Endothelial cell of umbilical vein (primary cell): ENCODE results near the gene GID4. TPM values are rescaled to one million over a fixed set of nuclear protein-coding genes. Genes with fewer than 3 reads are reported as not detected.

Experiments used
- BruUV-seq: library from RNA; stranded (reverse); fragments of 400-500 nt; replicated peaks from 2 replicates; lab custom pipeline; 2021; lab: Mats Ljungman, UMichigan
- CTCF ChIA-PET: fragments of 300-600, 350-600 bp; sonication (Branson Sonifier 250); formaldehyde crosslinking; loops from one replicate; lab custom pipeline; 2021; ENCODE audit warnings: antibody characterized with exemption, inconsistent platforms; lab: Charles Lee
- POLR2A ChIA-PET: fragments of 300-600, 350-600 bp; sonication (Branson Sonifier 250); formaldehyde crosslinking; loops from one replicate; lab custom pipeline; 2021; ENCODE audit warnings: antibody characterized with exemption, inconsistent platforms; lab: Charles Lee
- DNase-seq: peaks from one replicate; pipeline ENCODE4 v3.0.0-alpha.2; 2011; ENCODE audit warnings: low read depth, low spot score
- FAIRE-seq: peaks from 2 replicates; lab custom pipeline; 2011; peaks lifted over from hg19 to GRCh38; lab: Jason Lieb, UNC
- H2AFZ ChIP-seq: 2 replicates; pipeline ENCODE4 v1.6.0; 2012; ENCODE audit warnings: low read depth, low read length, control low read depth, inconsistent platforms
- H3K27ac ChIP-seq: 2 replicates; pipeline ENCODE4 v1.5.1; 2011; ENCODE audit warnings: low read depth, mild to moderate bottlenecking, control low read depth, low read length, moderate library complexity; ENCODE audit not compliant: insufficient read depth
- H3K27me3 ChIP-seq, 2 experiments: 2 replicates each; pipeline versions ENCODE4 v1.6.0 to v1.6.1; 2011; ENCODE audit warnings: low read length in 2 of 2, mixed read lengths in 1 of 2; ENCODE audit not compliant: control insufficient read depth in 2 of 2, insufficient read depth in 2 of 2
- H3K36me3 ChIP-seq, 2 experiments: 2 replicates in 1 of 2; 3 replicates in 1 of 2; pipeline ENCODE4 v1.5.1; 2011; ENCODE audit warnings: low read length in 2 of 2, mild to moderate bottlenecking in 1 of 2, moderate library complexity in 1 of 2; ENCODE audit not compliant: control insufficient read depth in 2 of 2, insufficient read depth in 2 of 2; ENCODE audit errors: extremely low read depth in 1 of 2
- H3K4me1 ChIP-seq: 3 replicates; pipeline ENCODE4 v1.5.1; 2011; ENCODE audit warnings: mild to moderate bottlenecking, low read length; ENCODE audit not compliant: control insufficient read depth, insufficient read depth; ENCODE audit errors: extremely low read depth
- H3K4me2 ChIP-seq: 2 replicates; pipeline ENCODE4 v1.6.1; 2011; ENCODE audit warnings: low read length, control low read depth, mixed read lengths; ENCODE audit not compliant: insufficient read depth
- H3K4me3 ChIP-seq, 3 experiments: fragments of 200-600 bp in 1 of 3; sonication (generic), shearing (Covaris generic) in 1 of 3; replicated peaks in 1 of 3; 2 replicates each; pipeline ENCODE4 v1.5.1; 2011 to 2016; ENCODE audit warnings: control low read depth in 3 of 3, low read length in 3 of 3, mild to moderate bottlenecking in 2 of 3, inconsistent platforms in 1 of 3, low read depth in 1 of 3, moderate library complexity in 1 of 3; ENCODE audit not compliant: insufficient read depth in 1 of 3
- H3K79me2 ChIP-seq: 2 replicates; pipeline ENCODE4 v1.6.0; 2012; ENCODE audit warnings: low read length, inconsistent platforms; ENCODE audit not compliant: control insufficient read depth, insufficient read depth
- H3K9ac ChIP-seq: replicated peaks from 2 replicates; pipeline ENCODE3; 2011; ENCODE audit warnings: low read length, control low read depth; ENCODE audit not compliant: insufficient read depth; ENCODE audit errors: extremely low read depth
- H3K9me1 ChIP-seq: replicated peaks from 3 replicates; pipeline ENCODE4 v1.6.0; 2011; ENCODE audit warnings: mild to moderate bottlenecking, low read length; ENCODE audit not compliant: control insufficient read depth, insufficient read depth; ENCODE audit errors: extremely low read depth
- H3K9me3 ChIP-seq: replicated peaks from 2 replicates; pipeline ENCODE4 v1.5.1; 2012; ENCODE audit warnings: low read length, inconsistent platforms; ENCODE audit not compliant: control insufficient read depth, insufficient read depth
- H4K20me1 ChIP-seq: replicated peaks from 2 replicates; pipeline ENCODE3; 2011; ENCODE audit warnings: mild to moderate bottlenecking, low read length; ENCODE audit not compliant: control insufficient read depth, insufficient read depth; ENCODE audit errors: extremely low read depth
- EZH2 ChIP-seq: IDR thresholded peaks from 2 replicates; pipeline ENCODE4 v1.6.1; 2012; ENCODE audit warnings: borderline replicate concordance, low read depth, mild to moderate bottlenecking, moderate library complexity, low read length, inconsistent platforms; ENCODE audit not compliant: severe bottlenecking
- FOS ChIP-seq: IDR thresholded peaks from 2 replicates; pipeline ENCODE4 v1.6.1; 2011; ENCODE audit warnings: mild to moderate bottlenecking, low read length, moderate library complexity, borderline replicate concordance; ENCODE audit not compliant: insufficient read depth
- GATA2 ChIP-seq: IDR thresholded peaks from 2 replicates; pipeline ENCODE4 v1.7.0; 2011; ENCODE audit warnings: low read depth, mild to moderate bottlenecking, moderate library complexity, mixed read lengths, low read length; ENCODE audit not compliant: insufficient read length, insufficient read depth
- JUN ChIP-seq: IDR thresholded peaks from 2 replicates; pipeline ENCODE4 v1.6.1; 2011; ENCODE audit warnings: borderline replicate concordance, low read depth; ENCODE audit not compliant: insufficient read length, insufficient read depth
- MYC ChIP-seq: IDR thresholded peaks from one replicate; pipeline ENCODE4 v1.6.1; 2011; ENCODE audit warnings: mild to moderate bottlenecking, low read depth, low read length
- POLR2A ChIP-seq: IDR thresholded peaks from 2 replicates; pipeline ENCODE4 v1.6.1; 2012; ENCODE audit warnings: low read depth, mild to moderate bottlenecking, control low read depth, low read length
- POLR2AphosphoS5 ChIP-seq: IDR thresholded peaks from 2 replicates; pipeline ENCODE4 v1.6.1; 2012; ENCODE audit warnings: low read depth, mild to moderate bottlenecking, control low read depth, low read length, moderate library complexity; ENCODE audit not compliant: insufficient read depth
- dilution Hi-C: fragments of 300-500 bp; cut with MboI; formaldehyde crosslinking; loops from one replicate; pipeline ENCODE4 v1.15.0; 2019; ENCODE audit warnings: low sequenced_read_pairs; ENCODE audit not compliant: extremely low pct_ligation_motif_present
- intact Hi-C: fragments of 100-400 bp; cut with micrococcal nuclease; formaldehyde crosslinking; loops from one replicate; pipeline ENCODE4 v1.10.0; 2022
- polyA plus RNA-seq, 4 experiments: library from polyadenylated mRNA; depleted of rRNA in 3 of 4; stranded (reverse) in 3 of 4; unstranded in 1 of 4; fragments of >200 nt; gene quantifications; 2 replicates each; pipeline versions ENCODE4 v1.2.1 to v1.2.3, GENCODE V29; 2011 to 2012; ENCODE audit warnings: missing spikeins in 1 of 4
- total RNA-seq: library from RNA; stranded (reverse); gene quantifications from 2 replicates; pipeline ENCODE4 v1.2.3, GENCODE V29; 2021
- TF ChIP-seq, protein P1 (sequence below), 2 donors: IDR thresholded peaks; 1 replicate in 1 of 2; 2 replicates in 1 of 2; pipeline ENCODE4 v1.5.1; 2011; ENCODE audit warnings: low read length in 2 of 2, mild to moderate bottlenecking in 2 of 2, moderate library complexity in 2 of 2, control low read depth in 1 of 2, inconsistent platforms in 1 of 2, low read depth in 1 of 2; ENCODE audit not compliant: insufficient read depth in 1 of 2; ENCODE audit errors: extremely low read depth in 1 of 2
- TF ChIP-seq, protein P2 (sequence below): IDR thresholded peaks from 2 replicates; pipeline ENCODE4 v1.6.1; 2011; ENCODE audit not compliant: insufficient read depth, insufficient read length

GID4 gene
- total and polyA plus RNA-seq, 2 donors (not counting 3 experiments of a cell fraction or from before 2014, with no cell fraction given) = 6.4 to 11.3 TPM

GRCh38 chr17:18056214-18056613 is 17.0 kb downstream of the GID4 start:
- no peak overlapping the region for H3K4me3 ChIP-seq
- TF ChIP-seq POLR2AphosphoS5 (no peak), MYC (no peak), GATA2 (no peak), POLR2A (no peak), JUN (no peak), EZH2 (no peak), FOS (no peak)
- TF ChIP-seq, protein P1, sequence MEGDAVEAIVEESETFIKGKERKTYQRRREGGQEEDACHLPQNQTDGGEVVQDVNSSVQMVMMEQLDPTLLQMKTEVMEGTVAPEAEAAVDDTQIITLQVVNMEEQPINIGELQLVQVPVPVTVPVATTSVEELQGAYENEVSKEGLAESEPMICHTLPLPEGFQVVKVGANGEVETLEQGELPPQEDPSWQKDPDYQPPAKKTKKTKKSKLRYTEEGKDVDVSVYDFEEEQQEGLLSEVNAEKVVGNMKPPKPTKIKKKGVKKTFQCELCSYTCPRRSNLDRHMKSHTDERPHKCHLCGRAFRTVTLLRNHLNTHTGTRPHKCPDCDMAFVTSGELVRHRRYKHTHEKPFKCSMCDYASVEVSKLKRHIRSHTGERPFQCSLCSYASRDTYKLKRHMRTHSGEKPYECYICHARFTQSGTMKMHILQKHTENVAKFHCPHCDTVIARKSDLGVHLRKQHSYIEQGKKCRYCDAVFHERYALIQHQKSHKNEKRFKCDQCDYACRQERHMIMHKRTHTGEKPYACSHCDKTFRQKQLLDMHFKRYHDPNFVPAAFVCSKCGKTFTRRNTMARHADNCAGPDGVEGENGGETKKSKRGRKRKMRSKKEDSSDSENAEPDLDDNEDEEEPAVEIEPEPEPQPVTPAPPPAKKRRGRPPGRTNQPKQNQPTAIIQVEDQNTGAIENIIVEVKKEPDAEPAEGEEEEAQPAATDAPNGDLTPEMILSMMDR (IDR thresholded peaks at IDR 0.05; ENCODE audit: extremely low read depth in 1 of 2, insufficient read depth in 1 of 2, low read depth in 1 of 2, low read length in 2 of 2) = no peak
- TF ChIP-seq, protein P2, sequence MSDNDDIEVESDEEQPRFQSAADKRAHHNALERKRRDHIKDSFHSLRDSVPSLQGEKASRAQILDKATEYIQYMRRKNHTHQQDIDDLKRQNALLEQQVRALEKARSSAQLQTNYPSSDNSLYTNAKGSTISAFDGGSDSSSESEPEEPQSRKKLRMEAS = no peak
- ChIA-PET POLR2A (no interaction called here), CTCF (interaction anchor here (1.2 kb wide), 1 partner anchor 13 kb away, joined by 3 read pairs; no protein-coding TSS in a partner anchor)
- peaks cover 4% of the 10 kb centered on the region for H3K4me1 ChIP-seq
- no peak for FAIRE-seq
- no peak overlapping the region for H2AFZ ChIP-seq
- no peaks in the 10 kb centered on the region for H3K27me3 ChIP-seq
- no peak overlapping the region for H3K4me2 ChIP-seq
- dilution Hi-C loops = no loop called here
- H3K9ac ChIP-seq = no peak overlapping the region
- peaks cover 9 to 19% of the 10 kb centered on the region in 2 experiments for H3K36me3 ChIP-seq
- H4K20me1 ChIP-seq = no peaks in the 10 kb centered on the region
- intact Hi-C loops = no loop called here
- DNase-seq = no peak
- no TSS peak for BruUV-seq
- H3K79me2 ChIP-seq = no peaks in the 10 kb centered on the region
- H3K27ac ChIP-seq = no peak overlapping the region
- H3K9me1 ChIP-seq = no peaks in the 10 kb centered on the region
- H3K9me3 ChIP-seq = no peaks in the 10 kb centered on the region
